GM18858 (cell line): Measurements from ENCODE around the gene STAM.
"Not testable (repeated sequence)": the region's sequence is repeated elsewhere in the genome, so short reads cannot be mapped to it uniquely, and the experiment has no call there.

ENCODE experiments used
- ATAC-seq: cut with Tn5 transposase; IDR thresholded peaks from one replicate; pipeline ENCODE4 v1.9.1; 2021; ENCODE audit not compliant: unreplicated experiment

Gene STAM

GRCh38 chr10:17643755-17644484, at the start of gene STAM:
STAM (plus strand) TSS chr10:17644151; CDS start chr10:17644340, 189 bp downstream.
- peak; percentile 70 for ATAC-seq

DNA sequence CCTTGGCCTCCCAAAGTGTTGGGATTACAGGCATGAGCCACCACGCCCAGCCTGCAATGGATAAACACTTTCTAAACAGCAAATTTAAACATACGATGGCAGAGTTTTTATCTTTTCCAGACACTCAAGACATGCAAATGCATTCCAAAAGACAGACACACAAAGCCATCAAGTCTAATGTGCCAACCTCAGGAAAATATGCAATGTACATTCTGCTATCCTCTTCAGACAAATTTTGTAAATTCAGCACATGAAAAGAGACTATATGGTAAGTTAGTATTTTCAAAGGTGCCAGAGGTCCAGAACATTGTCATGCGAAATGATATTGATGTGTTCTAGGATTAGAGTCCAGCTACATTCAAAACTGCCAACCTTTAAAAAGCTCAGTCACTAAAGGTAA, 46.6 kb upstream of the STAM start:
- ATAC-seq = no peak

GRCh38 chr10:17599089-17599488, 44.9 kb upstream of the STAM start:
- ATAC-seq = no peak

- ATAC-seq = no peak
Observed at GRCh38 chr10:17605936-17606335, 38.0 kb upstream of the STAM start.

DNA sequence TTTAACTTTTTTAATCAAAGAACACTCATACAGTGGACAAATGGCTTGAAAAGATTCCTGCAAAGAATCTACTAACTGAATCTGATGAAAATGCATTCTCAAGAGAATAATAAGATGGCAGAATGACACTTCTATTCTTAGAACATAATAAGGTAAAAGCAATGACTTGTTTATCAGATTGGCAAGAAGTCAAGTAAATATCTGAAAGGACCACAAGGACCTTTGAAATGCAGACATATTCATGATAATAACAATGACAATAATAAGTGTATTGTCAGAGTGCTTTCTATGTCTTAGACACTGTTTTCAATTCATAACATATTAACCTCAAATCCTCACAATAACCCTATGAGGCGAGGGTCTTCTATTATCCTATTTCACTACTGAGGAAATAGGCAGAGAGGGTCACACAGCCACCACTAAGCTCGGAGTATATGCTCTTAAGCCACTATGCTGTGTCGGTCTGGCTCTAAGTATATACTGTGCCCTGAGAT, 37.4 kb upstream of the STAM start:
- no peak for ATAC-seq

DNA sequence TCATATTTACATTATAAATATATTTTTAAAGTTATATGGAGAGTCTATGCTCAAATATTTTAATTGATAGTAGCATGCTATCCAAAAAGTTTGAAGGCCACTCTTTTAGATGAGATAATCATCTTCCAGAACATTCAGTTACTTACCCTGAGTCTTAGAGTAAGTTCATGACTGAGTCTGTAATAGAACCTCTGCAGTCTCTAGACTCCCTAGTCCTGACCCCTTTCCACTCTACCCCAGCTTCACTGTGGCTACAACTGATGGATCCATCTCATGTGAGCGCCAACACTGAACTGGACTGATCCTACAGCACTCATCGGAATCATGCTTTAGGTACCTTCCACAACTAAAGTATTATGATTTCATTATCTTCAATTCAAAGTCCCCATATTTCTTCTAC, 36.9 kb upstream of the STAM start:
- ATAC-seq = no peak

- peak; percentile 83 for ATAC-seq
Observed at GRCh38 chr10:17607603-17608332, 36.2 kb upstream of the STAM start.

DNA sequence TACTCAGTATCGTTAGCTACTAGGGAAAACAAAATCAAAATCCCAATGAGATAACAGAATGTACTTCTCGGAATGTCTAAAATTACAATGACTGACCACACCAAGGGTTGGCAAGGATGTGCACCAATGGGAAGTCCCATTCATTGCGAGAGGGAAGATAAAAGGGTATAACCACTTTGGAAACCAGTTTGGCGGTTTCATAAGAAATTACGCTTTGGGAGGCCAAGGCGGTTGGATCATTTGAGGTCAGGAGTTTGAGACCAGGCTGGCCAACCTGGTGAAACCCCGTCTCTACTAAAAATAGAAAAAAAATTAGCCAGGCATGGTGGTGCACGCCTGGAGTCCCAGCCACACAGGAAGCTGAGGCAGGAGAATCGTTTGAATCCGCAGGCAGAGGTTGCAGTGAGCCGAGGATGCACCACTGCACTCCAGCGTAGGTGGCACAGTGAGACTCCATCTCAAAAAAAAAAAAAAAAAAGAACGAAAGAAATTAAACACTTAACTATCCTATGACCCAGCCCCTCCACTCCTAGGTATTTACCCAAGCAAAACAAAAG, 34.4 kb upstream of the STAM start:
- ATAC-seq = no peak

- ATAC-seq = peak; percentile 18
Observed at GRCh38 chr10:17616403-17617030, 27.4 kb upstream of the STAM start.

DNA sequence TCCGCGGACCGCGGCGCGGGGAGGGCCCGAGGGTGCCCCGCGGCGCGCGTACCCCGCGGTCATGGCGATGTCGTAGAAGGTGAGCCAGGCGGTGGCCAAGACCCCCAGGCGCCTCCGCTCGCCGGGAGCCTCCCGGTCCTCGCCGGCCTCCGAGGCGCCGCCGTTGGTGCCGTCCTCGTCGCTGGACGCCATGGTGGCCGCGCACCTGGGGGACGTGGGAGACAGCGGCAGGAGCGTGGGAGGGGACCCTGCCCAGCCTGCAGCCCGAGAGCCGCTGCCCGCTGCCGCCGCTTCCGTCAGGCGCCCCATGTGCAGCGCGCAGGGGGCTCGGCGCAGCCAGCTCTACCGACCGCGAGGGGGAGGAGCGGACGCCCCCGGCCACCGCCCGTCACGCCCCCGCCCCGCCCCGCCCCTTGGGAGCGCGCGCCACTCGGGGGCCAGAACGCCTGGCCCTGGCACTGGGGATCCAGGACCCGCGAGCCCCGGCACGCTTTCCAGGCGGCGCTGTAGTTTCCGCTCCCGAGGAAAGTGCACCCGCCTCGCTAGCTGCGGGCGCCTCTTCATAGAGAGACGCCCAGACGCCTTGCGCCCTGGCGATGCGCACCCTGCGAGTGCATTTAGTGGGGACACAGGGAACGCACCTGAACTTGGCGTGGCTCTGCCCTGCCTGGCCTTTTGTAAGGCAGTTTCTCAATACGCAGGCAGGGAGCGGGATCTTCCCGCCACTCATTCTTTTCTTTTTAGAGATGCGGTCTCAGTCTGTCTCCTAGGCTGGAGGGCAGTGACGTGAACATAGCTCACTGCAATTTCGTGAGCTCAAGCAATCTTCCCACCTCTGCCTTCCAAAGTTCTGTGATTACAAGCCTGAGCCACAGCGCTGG, 26.7 kb upstream of the STAM start, which contains the start of gene HACD1:
Gene HACD1 (minus strand): TSS at position 344 of the 881 bp plus-strand sequence. CDS start 35 bp downstream, at position 309.
- peak; percentile 46 for ATAC-seq

- no peak for ATAC-seq
Observed at GRCh38 chr10:17622061-17622460, 21.9 kb upstream of the STAM start.

DNA sequence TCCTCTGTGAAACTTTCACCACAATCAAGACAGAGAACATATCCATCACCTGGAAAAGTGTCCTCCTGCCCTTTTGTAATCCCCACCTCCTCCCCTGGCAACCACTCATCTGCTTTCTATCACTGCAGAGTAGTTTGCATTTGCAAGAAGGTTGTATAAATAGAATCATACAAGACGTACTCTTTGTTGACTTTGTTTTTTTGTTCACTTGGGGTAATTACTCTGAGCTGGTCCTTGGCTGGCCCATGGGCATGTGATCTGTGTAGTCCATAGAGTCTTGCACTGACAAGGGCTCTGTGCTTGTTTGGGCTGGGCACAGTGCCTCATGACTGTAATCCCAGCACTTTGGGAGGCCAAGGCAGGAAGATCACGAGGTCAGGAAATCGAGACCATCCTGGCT, 19.0 kb upstream of the STAM start:
- ATAC-seq = no peak

- ATAC-seq = no peak
Observed at GRCh38 chr10:17626656-17627055, 17.3 kb upstream of the STAM start.

DNA sequence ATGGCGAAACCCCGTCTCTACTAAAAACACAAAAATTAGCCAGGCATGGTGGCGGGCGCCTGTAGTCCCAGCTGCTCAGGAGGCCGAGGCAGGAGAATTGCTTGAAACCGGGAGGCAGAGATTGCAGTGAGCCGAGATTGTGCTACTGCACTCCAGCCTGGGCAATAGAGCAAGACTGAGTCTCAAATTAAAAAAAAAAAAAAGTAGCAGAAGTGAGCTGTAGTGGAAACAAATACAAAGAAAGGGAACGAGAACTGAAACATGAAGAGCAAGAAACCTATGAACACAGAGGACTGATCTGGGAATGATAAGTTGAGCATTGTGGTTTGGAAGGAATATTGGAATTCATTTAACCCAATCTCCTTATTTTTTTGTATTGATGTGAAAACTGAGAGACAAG, 11.4 kb upstream of the STAM start:
- not testable (repeated sequence) for ATAC-seq

DNA sequence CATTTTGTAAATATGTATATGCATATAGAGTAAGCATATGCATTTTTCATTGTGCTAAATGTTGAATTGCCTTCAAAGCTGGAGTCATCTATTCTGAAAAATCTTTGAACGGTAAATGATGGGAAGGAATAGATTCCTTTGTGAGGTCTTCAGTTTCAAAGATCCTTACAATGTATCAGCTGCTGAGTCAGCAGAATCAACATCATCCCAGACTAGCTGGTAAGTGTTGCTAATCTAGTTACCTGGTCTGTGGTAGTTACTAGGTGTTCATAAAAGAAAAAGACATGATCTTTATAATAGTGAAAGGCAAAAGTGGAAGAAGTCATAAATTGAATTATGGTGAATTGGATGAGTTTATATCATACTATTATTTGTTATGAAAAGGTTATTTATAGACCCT, 10.6 kb upstream of the STAM start:
- ATAC-seq = no peak

- ATAC-seq = no peak
Observed at GRCh38 chr10:17637869-17638268, 6.1 kb upstream of the STAM start.

- no peak for ATAC-seq
Observed at GRCh38 chr10:17640331-17640816, 3.6 kb upstream of the STAM start.

DNA sequence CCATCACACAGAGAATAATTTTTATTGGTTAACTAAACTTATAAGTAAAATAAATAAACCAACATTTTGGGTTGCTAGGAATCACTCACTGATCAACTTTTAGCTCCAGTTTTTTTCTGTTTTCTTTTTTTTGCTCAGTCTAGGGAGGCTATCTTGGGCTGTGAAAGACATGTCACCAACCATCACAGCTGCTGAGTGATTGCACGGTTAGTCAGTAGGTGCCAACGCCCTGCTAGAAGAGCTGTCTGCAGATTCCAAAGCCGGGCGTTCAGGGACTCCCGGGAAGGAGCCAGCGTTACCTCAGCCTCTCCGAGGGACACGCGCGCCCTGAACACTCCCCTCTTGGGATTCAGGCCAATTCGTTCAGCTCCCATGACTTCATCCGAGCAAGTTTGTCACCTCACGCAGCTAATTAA, 604 bp upstream of the STAM start:
- ATAC-seq = peak; percentile 12

- ATAC-seq = peak; percentile 14
Observed at GRCh38 chr10:17644485-17644943, 563 bp downstream of the STAM start.
